ENCODE measurements around the gene FDX2. TPM values are rescaled to one million over a fixed set of nuclear protein-coding genes. Genes with fewer than 3 reads are reported as not detected.

The FDX2 gene
- total RNA-seq, 1 experiment from 2014 or later: 18.9 TPM

DNA sequence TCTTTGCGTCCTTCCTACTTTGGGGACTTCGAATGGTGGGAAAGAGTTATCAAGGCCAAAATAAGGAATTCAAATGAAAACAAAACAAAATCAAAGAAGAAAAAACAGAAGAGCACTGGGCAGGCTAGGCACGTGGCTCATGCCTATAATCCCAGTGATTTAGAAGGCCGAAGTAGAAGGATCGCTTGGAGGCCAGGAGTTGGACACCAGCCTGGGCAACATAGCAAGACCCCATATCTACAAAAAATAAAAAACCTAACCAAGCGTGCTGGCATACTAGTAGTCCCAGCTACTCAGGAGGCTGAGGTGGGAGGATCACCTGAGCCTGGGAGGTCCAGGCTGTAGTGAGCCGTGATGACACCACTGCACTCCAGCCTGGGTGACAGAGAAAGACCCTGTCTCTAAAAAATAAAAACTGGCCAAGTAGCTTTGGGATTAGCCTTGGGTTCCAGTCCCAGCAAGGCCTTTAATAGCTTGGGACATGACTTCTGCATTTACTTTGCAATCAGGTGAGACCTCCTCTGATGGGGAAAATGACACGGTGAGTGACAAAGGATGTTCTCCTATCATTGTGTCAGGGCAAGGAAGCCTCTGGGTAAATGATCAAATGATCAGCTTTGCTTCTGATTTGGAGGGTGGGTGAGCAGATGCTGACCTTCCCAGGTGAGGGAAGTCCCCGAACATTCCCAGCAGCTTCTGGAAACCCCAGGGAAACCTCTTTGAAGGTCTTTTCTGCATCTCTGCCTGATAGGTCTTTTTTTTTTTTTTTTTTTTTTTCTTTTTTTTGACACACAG, 37.8 kb downstream of the FDX2 start:
- DNase-seq: no peak
- TF ChIP-seq, protein P1, sequence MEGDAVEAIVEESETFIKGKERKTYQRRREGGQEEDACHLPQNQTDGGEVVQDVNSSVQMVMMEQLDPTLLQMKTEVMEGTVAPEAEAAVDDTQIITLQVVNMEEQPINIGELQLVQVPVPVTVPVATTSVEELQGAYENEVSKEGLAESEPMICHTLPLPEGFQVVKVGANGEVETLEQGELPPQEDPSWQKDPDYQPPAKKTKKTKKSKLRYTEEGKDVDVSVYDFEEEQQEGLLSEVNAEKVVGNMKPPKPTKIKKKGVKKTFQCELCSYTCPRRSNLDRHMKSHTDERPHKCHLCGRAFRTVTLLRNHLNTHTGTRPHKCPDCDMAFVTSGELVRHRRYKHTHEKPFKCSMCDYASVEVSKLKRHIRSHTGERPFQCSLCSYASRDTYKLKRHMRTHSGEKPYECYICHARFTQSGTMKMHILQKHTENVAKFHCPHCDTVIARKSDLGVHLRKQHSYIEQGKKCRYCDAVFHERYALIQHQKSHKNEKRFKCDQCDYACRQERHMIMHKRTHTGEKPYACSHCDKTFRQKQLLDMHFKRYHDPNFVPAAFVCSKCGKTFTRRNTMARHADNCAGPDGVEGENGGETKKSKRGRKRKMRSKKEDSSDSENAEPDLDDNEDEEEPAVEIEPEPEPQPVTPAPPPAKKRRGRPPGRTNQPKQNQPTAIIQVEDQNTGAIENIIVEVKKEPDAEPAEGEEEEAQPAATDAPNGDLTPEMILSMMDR (IDR thresholded peaks at IDR 0.05; ENCODE audit: unreplicated experiment): no peak
- no peaks in the 10 kb centered on the region for H3K27me3 Mint-ChIP-seq (ENCODE audit: unreplicated experiment)
- no peak overlapping the region for H3K4me3 Mint-ChIP-seq (ENCODE audit: low read depth, unreplicated experiment)
- intact Hi-C loops (cut with micrococcal nuclease; ENCODE audit: unreplicated experiment): no loop called here
- CTCF ChIA-PET: interaction anchor here (0.7 kb wide), 1 partner anchor 299 kb away, joined by 8 read pairs; no protein-coding TSS in a partner anchor
- peaks cover 80% of the 10 kb centered on the region for H3K36me3 Mint-ChIP-seq (ENCODE audit: insufficient read depth, unreplicated experiment)
- BruUV-seq (replicated peaks): no TSS peak
- H3K9me3 Mint-ChIP-seq (ENCODE audit: low read depth, unreplicated experiment): no peaks in the 10 kb centered on the region
- peaks cover 15% of the 10 kb centered on the region for H3K4me1 Mint-ChIP-seq (ENCODE audit: low read depth, unreplicated experiment)
- no peak overlapping the region for H3K27ac Mint-ChIP-seq (ENCODE audit: unreplicated experiment)

- intact Hi-C loops (cut with micrococcal nuclease; ENCODE audit: unreplicated experiment): no loop called here
- DNase-seq: no peak
- Mint-ChIP-seq H3K27me3 (ENCODE audit: unreplicated experiment) (no peaks in the 10 kb centered on the region), H3K4me1 (ENCODE audit: low read depth, unreplicated experiment) (peaks cover 15% of the 10 kb centered on the region), H3K9me3 (ENCODE audit: low read depth, unreplicated experiment) (no peaks in the 10 kb centered on the region), H3K36me3 (ENCODE audit: insufficient read depth, unreplicated experiment) (peaks cover 93% of the 10 kb centered on the region), H3K4me3 (ENCODE audit: low read depth, unreplicated experiment) (peak overlapping the region; percentile 24), H3K27ac (ENCODE audit: unreplicated experiment) (no peak overlapping the region)
- TF ChIP-seq, protein P1 (IDR thresholded peaks at IDR 0.05; ENCODE audit: unreplicated experiment): no peak
- BruUV-seq (replicated peaks): no TSS peak
- CTCF ChIA-PET: interaction anchor here (0.7 kb wide), 1 partner anchor 242 kb away, joined by 3 read pairs; no protein-coding TSS in a partner anchor
Measured at GRCh38 chr19:10274589-10274988, 41.2 kb downstream of the FDX2 start.

DNA sequence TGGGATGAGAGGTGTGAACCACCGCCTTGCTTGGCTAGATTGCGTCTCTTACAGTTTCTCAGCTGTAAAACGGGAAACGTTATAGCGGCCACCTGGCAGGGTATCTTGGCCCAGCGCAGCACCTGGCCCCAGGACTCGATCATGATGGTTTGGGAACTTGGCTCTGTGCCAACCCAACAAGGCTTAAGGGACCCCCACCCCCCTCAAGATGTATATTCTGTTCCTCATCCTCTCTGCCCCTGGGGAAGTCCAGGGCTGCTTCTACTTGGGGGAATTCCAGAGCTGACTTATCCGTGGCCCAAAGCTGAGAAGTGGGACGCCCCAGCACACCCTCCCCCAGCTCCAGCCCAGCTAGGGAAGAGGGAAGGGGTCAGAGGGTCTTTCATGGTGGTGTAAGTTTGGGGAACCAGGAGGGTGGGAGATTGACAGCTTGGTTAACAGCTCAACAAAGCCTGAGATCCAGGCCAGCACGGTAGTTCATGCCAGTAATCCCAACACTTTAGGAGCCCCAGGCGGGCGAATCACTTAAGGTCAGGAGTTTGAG, 44.2 kb downstream of the FDX2 start:
- intact Hi-C loops (cut with micrococcal nuclease; ENCODE audit: unreplicated experiment): no loop called here
- TF ChIP-seq, protein P1 (IDR thresholded peaks at IDR 0.05; ENCODE audit: unreplicated experiment): no peak
- H3K27ac Mint-ChIP-seq (ENCODE audit: unreplicated experiment): peak overlapping the region; percentile 42
- CTCF ChIA-PET: interaction anchor here (0.6 to 3.7 kb wide), 7 partner anchors 12 to 189 kb away, joined by 3 to 40 read pairs (median 4); partner anchors contain the start of gene FDX2
- H3K9me3 Mint-ChIP-seq (ENCODE audit: low read depth, unreplicated experiment): no peaks in the 10 kb centered on the region
- H3K4me3 Mint-ChIP-seq (ENCODE audit: low read depth, unreplicated experiment): peak overlapping the region; percentile 71
- peaks cover 68% of the 10 kb centered on the region for H3K36me3 Mint-ChIP-seq (ENCODE audit: insufficient read depth, unreplicated experiment)
- peaks cover 18% of the 10 kb centered on the region for H3K4me1 Mint-ChIP-seq (ENCODE audit: low read depth, unreplicated experiment)
- no peaks in the 10 kb centered on the region for H3K27me3 Mint-ChIP-seq (ENCODE audit: unreplicated experiment)
- no peak for DNase-seq
- BruUV-seq (replicated peaks): TSS peak; percentile 80

DNA sequence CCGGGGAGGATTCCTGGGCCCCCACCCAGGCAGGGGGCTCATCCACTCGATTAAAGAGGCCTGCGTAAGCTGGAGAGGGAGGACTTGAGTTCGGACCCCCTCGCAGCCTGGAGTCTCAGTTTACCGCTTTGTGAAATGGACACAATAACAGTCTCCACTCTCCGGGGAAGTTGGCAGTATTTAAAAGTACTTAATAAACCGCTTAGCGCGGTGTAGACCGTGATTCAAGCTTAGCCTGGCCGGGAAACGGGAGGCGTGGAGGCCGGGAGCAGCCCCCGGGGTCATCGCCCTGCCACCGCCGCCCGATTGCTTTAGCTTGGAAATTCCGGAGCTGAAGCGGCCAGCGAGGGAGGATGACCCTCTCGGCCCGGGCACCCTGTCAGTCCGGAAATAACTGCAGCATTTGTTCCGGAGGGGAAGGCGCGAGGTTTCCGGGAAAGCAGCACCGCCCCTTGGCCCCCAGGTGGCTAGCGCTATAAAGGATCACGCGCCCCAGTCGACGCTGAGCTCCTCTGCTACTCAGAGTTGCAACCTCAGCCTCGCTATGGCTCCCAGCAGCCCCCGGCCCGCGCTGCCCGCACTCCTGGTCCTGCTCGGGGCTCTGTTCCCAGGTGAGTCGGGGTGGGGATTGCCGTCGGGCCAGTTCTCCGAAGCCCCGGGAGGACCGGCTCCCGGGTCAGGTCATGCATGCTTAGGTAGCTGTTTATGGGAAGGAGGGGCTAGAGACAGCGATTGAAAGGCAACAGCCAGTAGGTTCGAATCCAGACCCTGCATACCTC, 45.0 kb downstream of the FDX2 start, which contains the start of gene ICAM1:
Gene ICAM1, plus strand, starts transcription at position 505 of the 779 bp plus-strand sequence. Its CDS starts 40 bp downstream, at position 545.
- Mint-ChIP-seq H3K36me3 (ENCODE audit: insufficient read depth, unreplicated experiment) (peaks cover 63% of the 10 kb centered on the region), H3K27ac (ENCODE audit: unreplicated experiment) (peak within 1 kb of the TSS; percentile 42), H3K27me3 (ENCODE audit: unreplicated experiment) (no peaks in the 10 kb centered on the region), H3K4me3 (ENCODE audit: low read depth, unreplicated experiment) (peak within 1 kb of the TSS; percentile 71), H3K4me1 (ENCODE audit: low read depth, unreplicated experiment) (peaks cover 23% of the 10 kb centered on the region), H3K9me3 (ENCODE audit: low read depth, unreplicated experiment) (no peaks in the 10 kb centered on the region)
- TF ChIP-seq, protein P1 (IDR thresholded peaks at IDR 0.05; ENCODE audit: unreplicated experiment): no peak
- DNase-seq: peak; percentile 78
- CTCF ChIA-PET: interaction anchor here (0.6 to 3.7 kb wide), 10 partner anchors 9 to 584 kb away, joined by 3 to 40 read pairs (median 4); partner anchors contain the start of gene ICAM4
- intact Hi-C loops (cut with micrococcal nuclease; ENCODE audit: unreplicated experiment): no loop called here
- BruUV-seq (replicated peaks): TSS peak; percentile 96

All from Calu3 (cell line).